ENCODE measurements around the gene TINAGL1. TPM values are rescaled to one million over a fixed set of nuclear protein-coding genes. Genes with fewer than 3 reads are reported as not detected.
A peak's percentile ranks its signal among the peaks of the same experiment; 100 is the strongest.

Gene TINAGL1
- total and polyA plus RNA-seq, 7 experiments from 2014 or later = not detected

DNA sequence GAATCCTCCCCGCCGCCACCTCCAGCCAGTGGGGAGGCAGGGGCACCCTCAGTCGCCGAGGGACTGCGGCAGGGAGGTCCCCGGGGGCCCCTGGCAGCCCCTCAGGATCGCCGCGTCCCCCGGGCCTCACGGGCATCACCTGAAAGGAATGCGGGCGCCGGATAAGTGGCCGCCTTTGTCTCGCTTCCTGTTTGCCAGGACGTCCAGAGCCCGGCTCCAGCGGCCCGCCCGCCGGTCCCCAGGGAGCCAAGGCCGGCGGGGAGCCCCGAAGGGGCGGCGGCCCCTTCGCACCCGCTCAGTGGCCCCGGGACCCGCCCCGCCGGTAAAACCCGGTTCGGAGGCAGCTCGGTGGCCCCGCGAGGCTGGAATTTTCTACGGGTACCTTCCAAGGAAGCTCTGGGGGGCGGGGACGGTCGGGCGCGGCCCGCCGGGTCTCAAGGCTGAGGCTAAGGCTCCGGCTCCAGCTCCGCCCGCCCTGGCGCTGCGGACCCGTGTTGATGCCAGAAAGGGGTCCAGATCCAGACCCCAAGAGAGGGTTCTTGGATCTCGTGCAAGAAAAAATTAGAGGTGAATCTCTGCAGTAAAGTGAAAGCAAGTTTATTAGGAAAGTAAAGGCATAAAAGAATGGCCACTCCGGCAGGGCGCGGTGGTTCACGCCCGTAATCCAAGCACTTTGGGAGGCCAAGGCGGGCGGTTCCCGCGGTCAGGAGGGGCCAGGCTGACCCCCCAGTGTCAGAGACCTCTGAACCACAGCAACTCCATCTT is 12.6 kb downstream of the TINAGL1 start:
- POLR2A ChIA-PET = no interaction called here
- ATAC-seq = no peak

DNA sequence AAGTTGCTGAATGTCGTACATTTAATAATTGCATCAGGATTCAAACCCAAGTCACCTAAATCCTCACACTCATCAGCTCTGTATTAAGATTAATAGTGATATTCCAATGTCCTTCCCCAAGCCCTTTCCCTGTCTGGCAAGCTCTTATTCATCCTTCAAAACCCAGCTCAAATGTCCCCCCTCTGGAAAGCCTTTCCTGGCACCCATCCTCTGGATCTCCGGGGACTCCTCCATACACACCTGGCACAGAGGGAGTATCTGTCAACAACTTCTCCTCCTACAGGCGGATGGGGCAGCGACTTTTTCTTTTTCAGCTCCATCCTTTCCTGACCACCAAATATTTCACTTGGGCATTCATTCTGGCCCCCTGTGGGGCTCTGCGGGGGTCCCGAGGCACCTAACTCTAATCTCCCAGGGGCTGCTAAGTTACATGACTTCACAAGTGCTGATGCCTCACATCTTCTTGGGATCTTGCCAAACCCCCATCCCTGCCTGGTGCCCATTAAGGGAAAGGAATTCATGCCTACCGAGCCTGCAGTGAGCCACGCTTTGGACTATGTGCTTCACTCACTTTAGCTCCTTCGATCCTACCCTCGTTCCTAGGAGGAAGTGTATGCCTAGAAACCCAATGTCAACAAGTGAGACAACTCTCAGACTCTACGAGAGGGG is 15.2 kb downstream of the TINAGL1 start:
- Mint-ChIP-seq H3K4me1 (peaks cover 0 to 6% (median 3%) of the 10 kb centered on the region in 7 donors), H3K9me3 (no peaks in the 10 kb centered on the region), H3K27me3 (peaks cover 23 to 35% (median 31%) of the 10 kb centered on the region in 5 donors), H3K4me3 (no peak overlapping the region), H3K36me3 (no peaks in the 10 kb centered on the region), H3K27ac (no peak overlapping the region)
- no peak overlapping the region for H3K4me3 ChIP-seq (ENCODE audit: low read length)
- H3K27ac ChIP-seq (ENCODE audit: low read depth, low read length) = no peak overlapping the region
- no peaks in the 10 kb centered on the region for H3K9me3 ChIP-seq (ENCODE audit: control insufficient read depth in 2 of 3, low read length in 3 of 3)
- ATAC-seq (no peak), DNase-seq (no peak)
- ChIA-PET CTCF (interaction anchor here (0.6 kb wide), 1 partner anchor 825 kb away, joined by 3 read pairs; no protein-coding TSS in a partner anchor), POLR2A (no interaction called here)
- H3K4me1 ChIP-seq (ENCODE audit: control insufficient read depth in 2 of 2, insufficient read depth in 2 of 2, low read length in 2 of 2) = no peaks in the 10 kb centered on the region
- H3K27me3 ChIP-seq (ENCODE audit: control insufficient read depth in 2 of 2, insufficient read depth in 2 of 2, low read length in 2 of 2) = no peaks in the 10 kb centered on the region
- intact Hi-C loops (cut with micrococcal nuclease) = no loop called here
- H3K36me3 ChIP-seq (ENCODE audit: control insufficient read depth in 2 of 3, insufficient read depth in 3 of 3, low read length in 3 of 3) = no peaks in the 10 kb centered on the region

More for the DNA sequence above, 12.6 kb downstream of the TINAGL1 start:
- no peaks in the 10 kb centered on the region for H3K36me3 Mint-ChIP-seq
- H3K27me3 Mint-ChIP-seq = peaks cover 23 to 34% (median 30%) of the 10 kb centered on the region in 5 donors
- no peaks in the 10 kb centered on the region for H3K9me3 Mint-ChIP-seq
- peak overlapping the region in 1 of 10 donors; percentile 20 for H3K4me3 Mint-ChIP-seq
- H3K9me3 ChIP-seq (ENCODE audit: control insufficient read depth in 2 of 3, low read length in 3 of 3) = no peaks in the 10 kb centered on the region
- intact Hi-C loops (cut with micrococcal nuclease) = no loop called here
- H3K27ac Mint-ChIP-seq = peak overlapping the region in 1 of 9 donors; percentile 30
- H3K27me3 ChIP-seq (ENCODE audit: control insufficient read depth in 2 of 2, insufficient read depth in 2 of 2, low read length in 2 of 2) = no peaks in the 10 kb centered on the region
- H3K4me3 ChIP-seq (ENCODE audit: low read length) = no peak overlapping the region
- no peaks in the 10 kb centered on the region for H3K4me1 ChIP-seq (ENCODE audit: control insufficient read depth in 2 of 2, insufficient read depth in 2 of 2, low read length in 2 of 2)
- peaks cover 0 to 6% (median 3%) of the 10 kb centered on the region in 7 donors for H3K4me1 Mint-ChIP-seq
- no peaks in the 10 kb centered on the region for H3K36me3 ChIP-seq (ENCODE audit: control insufficient read depth in 2 of 3, insufficient read depth in 3 of 3, low read length in 3 of 3)
- no peak for DNase-seq
- H3K27ac ChIP-seq (ENCODE audit: low read depth, low read length) = no peak overlapping the region
- CTCF ChIA-PET = no interaction called here

DNA sequence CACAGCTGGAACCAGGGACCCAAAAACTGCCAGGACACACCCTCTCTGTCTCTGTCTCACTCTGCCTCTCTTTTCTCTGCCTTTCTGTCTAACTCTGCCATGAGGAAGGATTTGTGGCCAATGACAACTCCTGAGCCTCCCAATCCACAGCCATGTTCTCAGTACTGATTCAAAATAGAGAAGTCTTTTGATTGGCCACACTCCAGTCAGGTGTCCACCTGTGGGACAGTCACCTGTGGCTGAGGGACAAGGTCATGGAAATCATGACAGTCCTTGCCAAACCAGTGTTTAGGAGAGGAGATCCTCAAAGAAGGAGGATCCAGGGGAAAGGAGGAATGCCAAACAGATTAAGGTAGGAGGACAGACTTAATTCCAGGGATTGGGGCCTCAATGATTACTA is 15.8 kb downstream of the TINAGL1 start:
- DNase-seq (no peak), ATAC-seq (no peak)
- H3K27ac ChIP-seq (ENCODE audit: low read depth, low read length) = no peak overlapping the region
- ChIA-PET POLR2A (no interaction called here), CTCF (no interaction called here)
- no peaks in the 10 kb centered on the region for H3K9me3 ChIP-seq (ENCODE audit: control insufficient read depth in 2 of 3, low read length in 3 of 3)
- no peak overlapping the region for H3K4me3 ChIP-seq (ENCODE audit: low read length)
- Mint-ChIP-seq H3K4me1 (peaks cover 0 to 6% (median 3%) of the 10 kb centered on the region in 7 donors), H3K9me3 (no peaks in the 10 kb centered on the region), H3K4me3 (no peak overlapping the region), H3K36me3 (no peaks in the 10 kb centered on the region), H3K27me3 (peaks cover 23 to 34% (median 34%) of the 10 kb centered on the region in 5 donors), H3K27ac (no peak overlapping the region)
- intact Hi-C loops (cut with micrococcal nuclease) = no loop called here
- H3K36me3 ChIP-seq (ENCODE audit: control insufficient read depth in 2 of 3, insufficient read depth in 3 of 3, low read length in 3 of 3) = no peaks in the 10 kb centered on the region
- no peaks in the 10 kb centered on the region for H3K4me1 ChIP-seq (ENCODE audit: control insufficient read depth in 2 of 2, insufficient read depth in 2 of 2, low read length in 2 of 2)
- H3K27me3 ChIP-seq (ENCODE audit: control insufficient read depth in 2 of 2, insufficient read depth in 2 of 2, low read length in 2 of 2) = no peaks in the 10 kb centered on the region

DNA sequence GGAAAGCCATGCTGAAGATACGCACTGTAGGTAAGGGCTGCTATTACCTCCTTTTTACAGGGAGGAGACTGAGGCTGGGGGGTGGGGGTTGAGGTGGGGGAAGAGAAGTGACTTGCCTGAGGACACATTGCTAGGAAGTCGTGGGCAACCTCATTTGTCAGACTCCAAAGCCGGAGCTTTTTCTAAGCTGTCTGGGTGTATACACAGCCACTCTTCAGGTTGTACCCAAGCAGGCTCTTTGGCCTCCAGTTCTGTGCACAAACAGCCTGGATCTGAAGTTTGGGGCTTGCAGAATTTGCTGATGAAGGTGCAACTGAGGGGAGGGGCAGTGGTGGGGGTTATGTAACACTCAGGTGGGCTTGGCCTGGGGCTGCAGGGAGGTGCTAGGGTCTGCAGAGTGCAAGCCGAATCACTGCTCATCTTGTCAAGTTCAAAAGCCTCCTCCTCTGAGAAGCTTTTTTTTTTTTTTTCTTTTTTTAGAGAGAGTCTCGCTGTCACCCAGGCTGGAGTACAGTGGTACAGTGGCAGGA is 16.9 kb downstream of the TINAGL1 start:
- DNase-seq = no peak
- POLR2A ChIA-PET = no interaction called here

DNA sequence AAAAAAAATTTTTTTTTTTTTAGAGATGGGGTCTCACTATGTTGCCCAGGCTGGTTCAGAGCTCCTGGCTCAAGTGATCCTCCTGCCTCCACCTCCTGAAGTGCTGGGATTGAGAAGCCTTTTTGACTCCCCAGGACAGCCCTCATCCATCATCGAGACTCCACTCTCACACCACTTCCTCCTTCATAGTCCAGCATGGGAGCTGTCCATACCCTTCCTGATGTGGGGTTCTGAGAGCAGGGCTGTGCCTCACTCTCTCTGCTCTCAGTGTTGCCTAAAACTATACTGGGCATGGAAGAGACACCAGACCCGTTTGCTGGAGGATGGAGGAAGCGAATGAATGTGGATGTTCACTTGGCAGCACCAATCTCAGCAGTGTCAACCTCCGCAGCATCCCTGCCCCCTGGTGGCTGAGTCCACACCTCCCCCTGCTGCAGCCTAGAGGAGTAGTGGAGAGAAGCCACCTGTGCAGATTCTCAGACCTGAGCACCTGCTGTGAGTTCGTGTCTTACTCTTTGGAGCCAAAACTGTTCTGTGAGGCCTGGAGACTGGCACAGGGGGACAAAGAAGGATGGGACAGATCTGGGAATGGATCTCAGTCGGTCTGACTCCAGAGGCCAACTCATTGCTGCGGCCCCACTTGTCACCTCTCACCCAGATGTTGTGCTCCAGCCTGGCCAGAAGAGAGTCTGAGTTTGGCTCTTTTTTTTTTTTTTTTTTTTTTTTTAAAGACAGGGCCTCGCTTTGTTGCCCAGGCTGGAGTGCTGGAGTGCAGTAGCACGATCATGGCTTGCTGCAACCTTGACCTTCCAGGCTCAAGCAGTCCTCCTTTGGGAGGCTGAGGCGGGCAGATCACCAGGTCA is 17.7 kb downstream of the TINAGL1 start:
- intact Hi-C loops (cut with micrococcal nuclease) = loop anchor here in 1 of 2 donors (1.0 kb wide), 1 partner anchor 30 kb away; no protein-coding TSS in a partner anchor
- H3K4me1 Mint-ChIP-seq = peaks cover 0 to 3% (median 0%) of the 10 kb centered on the region in 7 donors
- Histone ChIP-seq H3K36me3 (ENCODE audit: control insufficient read depth in 2 of 3, insufficient read depth in 3 of 3, low read length in 3 of 3) (no peaks in the 10 kb centered on the region), H3K4me3 (ENCODE audit: low read length) (no peak overlapping the region), H3K27me3 (ENCODE audit: control insufficient read depth in 2 of 2, insufficient read depth in 2 of 2, low read length in 2 of 2) (no peaks in the 10 kb centered on the region), H3K4me1 (ENCODE audit: control insufficient read depth in 2 of 2, insufficient read depth in 2 of 2, low read length in 2 of 2) (no peaks in the 10 kb centered on the region), H3K27ac (ENCODE audit: low read depth, low read length) (no peak overlapping the region), H3K9me3 (ENCODE audit: control insufficient read depth in 2 of 3, low read length in 3 of 3) (no peaks in the 10 kb centered on the region)
- ATAC-seq (peak; percentile 90), DNase-seq (peak in 8 of 9 donors; percentile 31 to 58 (median 44))
- H3K27me3 Mint-ChIP-seq = peaks cover 14 to 40% (median 25%) of the 10 kb centered on the region in 5 donors
- no peak overlapping the region for H3K27ac Mint-ChIP-seq
- no peaks in the 10 kb centered on the region for H3K9me3 Mint-ChIP-seq
- H3K4me3 Mint-ChIP-seq = no peak overlapping the region
- ChIA-PET CTCF (no interaction called here), POLR2A (no interaction called here)
- H3K36me3 Mint-ChIP-seq = no peaks in the 10 kb centered on the region

More for the DNA sequence above, 16.9 kb downstream of the TINAGL1 start:
- no peaks in the 10 kb centered on the region for H3K4me1 ChIP-seq (ENCODE audit: control insufficient read depth in 2 of 2, insufficient read depth in 2 of 2, low read length in 2 of 2)
- no peaks in the 10 kb centered on the region for H3K9me3 ChIP-seq (ENCODE audit: control insufficient read depth in 2 of 3, low read length in 3 of 3)
- H3K36me3 Mint-ChIP-seq = no peaks in the 10 kb centered on the region
- ATAC-seq = no peak
- no peaks in the 10 kb centered on the region for H3K36me3 ChIP-seq (ENCODE audit: control insufficient read depth in 2 of 3, insufficient read depth in 3 of 3, low read length in 3 of 3)
- intact Hi-C loops (cut with micrococcal nuclease) = no loop called here
- H3K4me3 Mint-ChIP-seq = no peak overlapping the region
- H3K27ac Mint-ChIP-seq = no peak overlapping the region
- H3K27me3 Mint-ChIP-seq = peaks cover 16 to 36% (median 27%) of the 10 kb centered on the region in 5 donors
- CTCF ChIA-PET = no interaction called here
- H3K9me3 Mint-ChIP-seq = no peaks in the 10 kb centered on the region
- peaks cover 0 to 3% (median 0%) of the 10 kb centered on the region in 7 donors for H3K4me1 Mint-ChIP-seq
- no peak overlapping the region for H3K27ac ChIP-seq (ENCODE audit: low read depth, low read length)
- H3K27me3 ChIP-seq (ENCODE audit: control insufficient read depth in 2 of 2, insufficient read depth in 2 of 2, low read length in 2 of 2) = no peaks in the 10 kb centered on the region
- H3K4me3 ChIP-seq (ENCODE audit: low read length) = no peak overlapping the region

DNA sequence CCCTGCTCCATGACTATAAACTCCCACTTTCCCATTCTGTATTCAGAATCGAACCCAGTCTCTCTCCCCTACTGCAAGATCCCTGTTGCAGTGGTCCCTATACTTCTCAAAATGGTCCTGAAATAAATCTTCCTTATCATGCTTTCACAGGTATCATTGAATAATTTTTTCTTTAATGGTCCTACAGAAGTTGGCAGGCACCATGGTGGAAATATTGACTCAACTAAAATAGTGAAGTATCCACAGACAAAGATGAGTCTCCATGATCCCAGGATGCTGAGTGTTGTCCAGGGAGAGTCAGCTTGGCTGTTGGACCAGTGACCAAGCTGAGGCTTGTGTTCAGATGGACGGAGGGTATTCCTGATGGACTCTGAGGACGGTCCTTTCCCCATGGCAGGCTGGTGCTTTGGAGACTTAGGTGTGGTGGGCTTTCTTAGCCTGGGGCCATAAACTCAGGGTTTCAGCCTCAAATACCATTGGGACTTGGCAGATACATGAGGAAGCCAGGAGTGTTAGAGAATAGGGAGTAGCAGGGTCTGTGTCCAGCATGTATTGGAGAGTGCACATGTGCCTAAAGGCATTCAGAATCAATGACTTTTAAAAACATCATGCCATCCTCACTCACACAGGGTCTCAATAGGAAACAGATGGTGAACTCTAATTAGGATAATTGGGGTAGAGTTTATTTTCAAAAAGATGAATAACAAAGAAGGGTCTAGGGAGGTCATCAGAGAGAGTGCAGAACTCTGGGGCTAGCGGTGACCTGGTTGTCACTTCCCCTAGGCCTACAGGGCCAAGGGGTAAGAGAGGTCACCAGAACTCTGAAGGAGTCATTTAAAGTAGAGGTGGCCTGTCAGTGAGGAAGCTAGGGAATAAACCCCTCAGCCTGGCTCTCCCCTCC is 19.8 kb downstream of the TINAGL1 start:
- ATAC-seq (no peak), DNase-seq (no peak)
- Mint-ChIP-seq H3K9me3 (no peaks in the 10 kb centered on the region), H3K4me1 (no peaks in the 10 kb centered on the region), H3K4me3 (no peak overlapping the region), H3K27me3 (peaks cover 8 to 37% (median 17%) of the 10 kb centered on the region in 5 donors), H3K36me3 (no peaks in the 10 kb centered on the region), H3K27ac (peak overlapping the region in 1 of 9 donors; percentile 14)
- no peaks in the 10 kb centered on the region for H3K9me3 ChIP-seq (ENCODE audit: control insufficient read depth in 2 of 3, low read length in 3 of 3)
- no peaks in the 10 kb centered on the region for H3K27me3 ChIP-seq (ENCODE audit: control insufficient read depth in 2 of 2, insufficient read depth in 2 of 2, low read length in 2 of 2)
- CTCF ChIA-PET = no interaction called here
- no peaks in the 10 kb centered on the region for H3K36me3 ChIP-seq (ENCODE audit: control insufficient read depth in 2 of 3, insufficient read depth in 3 of 3, low read length in 3 of 3)
- H3K4me1 ChIP-seq (ENCODE audit: control insufficient read depth in 2 of 2, insufficient read depth in 2 of 2, low read length in 2 of 2) = no peaks in the 10 kb centered on the region
- POLR2A ChIA-PET = no interaction called here
- intact Hi-C loops (cut with micrococcal nuclease) = no loop called here
- H3K27ac ChIP-seq (ENCODE audit: low read depth, low read length) = no peak overlapping the region
- H3K4me3 ChIP-seq (ENCODE audit: low read length) = no peak overlapping the region
